ENCODE results near the gene NKX2-4. TPM values are rescaled to one million over a fixed set of nuclear protein-coding genes. Genes with fewer than 3 reads are reported as not detected.

Gene NKX2-4
- total RNA-seq, 1 donor from 2014 or later, result not detected

DNA sequence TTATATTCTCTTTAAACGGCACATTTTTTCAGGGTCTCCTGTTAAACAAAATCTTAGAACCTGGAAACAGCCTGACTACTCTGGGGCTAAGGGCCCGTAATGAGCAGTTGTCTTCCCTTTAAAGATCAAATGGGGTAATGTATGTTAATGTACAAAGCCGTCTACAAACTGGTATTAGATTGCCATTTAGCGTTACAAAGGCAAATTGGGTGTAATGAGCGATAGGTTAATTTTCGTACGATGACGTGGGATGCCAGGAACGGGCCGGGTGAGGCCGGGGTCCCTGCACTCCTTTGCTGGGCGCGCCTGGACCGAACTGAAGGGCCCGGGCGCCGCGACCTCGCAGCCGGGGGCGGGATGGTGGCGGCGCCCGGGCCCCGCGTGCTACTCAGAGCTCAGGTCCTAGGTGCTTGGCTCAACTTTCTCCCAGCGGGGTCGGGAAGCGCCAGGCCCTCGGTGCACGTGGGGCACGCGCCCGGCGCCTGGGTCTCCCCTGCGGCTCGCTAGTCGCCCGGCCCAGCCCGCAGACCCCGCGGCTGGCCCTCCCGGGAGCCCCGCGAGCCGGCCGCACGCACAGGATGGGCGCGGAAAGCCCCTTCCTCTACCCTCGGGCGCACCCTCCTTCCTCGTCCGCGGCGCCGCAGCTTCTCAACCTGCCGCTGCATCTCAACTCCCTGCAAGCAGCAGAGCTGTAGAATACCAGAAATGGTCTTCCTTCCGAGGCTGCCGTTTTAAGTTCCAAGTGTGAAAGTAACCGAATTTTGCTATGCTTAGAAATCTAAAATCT is 5.9 kb downstream of the NKX2-4 start:
- Mint-ChIP-seq H3K36me3 (peaks cover 35% of the 10 kb centered on the region), H3K4me1 (ENCODE audit: unreplicated experiment) (peaks cover 4% of the 10 kb centered on the region), H3K4me3 (peak overlapping the region; percentile 78), H3K9me3 (no peaks in the 10 kb centered on the region), H3K27ac (peak overlapping the region; percentile 74), H3K27me3 (peaks cover 65% of the 10 kb centered on the region)
- no peak for DNase-seq (ENCODE audit: extremely low spot score, unreplicated experiment)
- TF ChIP-seq CTCF (conservative IDR thresholded peaks at IDR 0.05), result no peak

DNA sequence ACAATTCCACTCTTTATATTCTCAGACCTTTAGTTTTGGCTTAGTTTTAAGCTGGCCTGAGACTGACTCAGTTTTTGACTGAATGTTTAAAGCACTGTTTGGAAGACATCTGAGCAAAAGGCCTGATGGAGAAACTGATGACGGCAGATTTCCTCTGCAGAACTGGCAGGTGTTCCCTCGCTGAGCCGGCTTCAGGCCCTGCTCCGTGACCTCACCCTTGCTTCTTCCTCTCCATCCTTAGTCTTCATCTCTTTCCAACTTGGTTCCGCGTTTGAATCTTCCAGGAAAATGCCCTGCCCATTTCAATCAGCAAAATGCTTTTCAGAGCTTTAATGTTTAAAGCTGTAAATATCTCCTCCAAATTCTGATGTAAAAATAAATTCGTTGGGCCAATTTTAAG is 6.6 kb downstream of the NKX2-4 start:
- Mint-ChIP-seq H3K4me3 (peak overlapping the region; percentile 67), H3K36me3 (peaks cover 35% of the 10 kb centered on the region), H3K4me1 (ENCODE audit: unreplicated experiment) (peaks cover 4% of the 10 kb centered on the region), H3K9me3 (no peaks in the 10 kb centered on the region), H3K27me3 (peaks cover 65% of the 10 kb centered on the region), H3K27ac (no peak overlapping the region)
- DNase-seq (ENCODE audit: extremely low spot score, unreplicated experiment), result no peak
- no peak for TF ChIP-seq CTCF (conservative IDR thresholded peaks at IDR 0.05)

DNA sequence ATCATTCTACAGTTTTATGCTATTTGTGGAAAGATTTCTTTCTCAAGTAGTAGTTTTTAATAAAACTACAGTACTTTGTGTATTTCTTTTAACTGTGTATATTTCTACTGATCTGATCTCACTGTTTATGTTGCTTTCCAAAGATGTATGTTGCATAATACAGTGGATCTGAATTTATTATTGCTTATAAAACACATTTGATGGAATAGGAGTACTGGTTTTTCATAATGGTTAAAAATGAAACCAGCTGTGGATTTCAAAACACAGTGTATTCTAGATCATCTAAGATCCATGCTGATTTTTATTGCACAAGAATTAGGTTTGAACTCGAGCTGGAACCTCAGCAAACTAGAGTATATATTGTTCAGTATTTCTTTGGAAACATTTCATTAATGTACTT is 8.0 kb downstream of the NKX2-4 start:
- DNase-seq (ENCODE audit: extremely low spot score, unreplicated experiment), result no peak
- Mint-ChIP-seq H3K36me3 (peaks cover 38% of the 10 kb centered on the region), H3K4me3 (no peak overlapping the region), H3K4me1 (ENCODE audit: unreplicated experiment) (peaks cover 4% of the 10 kb centered on the region), H3K27me3 (peaks cover 52% of the 10 kb centered on the region), H3K27ac (no peak overlapping the region), H3K9me3 (no peaks in the 10 kb centered on the region)
- TF ChIP-seq CTCF (conservative IDR thresholded peaks at IDR 0.05), result no peak

- peaks cover 4% of the 10 kb centered on the region for H3K4me1 Mint-ChIP-seq (ENCODE audit: unreplicated experiment)
- peaks cover 43% of the 10 kb centered on the region for H3K36me3 Mint-ChIP-seq
- H3K27me3 Mint-ChIP-seq, result peaks cover 44% of the 10 kb centered on the region
- H3K9me3 Mint-ChIP-seq, result no peaks in the 10 kb centered on the region
- H3K4me3 Mint-ChIP-seq, result no peak overlapping the region
- TF ChIP-seq CTCF (conservative IDR thresholded peaks at IDR 0.05), result no peak
- H3K27ac Mint-ChIP-seq, result no peak overlapping the region
- no peak for DNase-seq (ENCODE audit: extremely low spot score, unreplicated experiment)
These were observed 8.8 kb downstream of the NKX2-4 start for GRCh38 chr20:21388566-21388965.

DNA sequence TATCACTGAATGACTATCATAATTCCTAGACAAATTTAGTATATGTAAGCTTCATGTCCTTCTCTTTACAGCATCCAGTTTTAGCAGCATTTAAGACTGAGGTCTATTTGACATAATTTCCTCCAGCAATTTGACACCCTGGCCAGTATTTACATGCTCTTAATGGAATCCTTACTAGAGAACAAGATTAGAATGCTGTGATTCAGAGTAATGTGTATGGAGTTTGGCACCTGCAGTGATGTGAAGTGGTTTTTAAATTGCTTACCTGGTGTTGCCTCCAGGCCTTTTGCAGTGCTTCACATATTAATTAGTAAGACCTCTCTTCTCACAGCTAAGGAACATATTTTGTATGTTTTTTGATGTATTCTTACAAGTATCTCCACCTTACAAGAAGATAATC is 9.8 kb downstream of the NKX2-4 start:
- peaks cover 34% of the 10 kb centered on the region for H3K27me3 Mint-ChIP-seq
- peaks cover 5% of the 10 kb centered on the region for H3K4me1 Mint-ChIP-seq (ENCODE audit: unreplicated experiment)
- no peaks in the 10 kb centered on the region for H3K9me3 Mint-ChIP-seq
- no peak for DNase-seq (ENCODE audit: extremely low spot score, unreplicated experiment)
- no peak overlapping the region for H3K27ac Mint-ChIP-seq
- H3K36me3 Mint-ChIP-seq, result peaks cover 46% of the 10 kb centered on the region
- TF ChIP-seq CTCF (conservative IDR thresholded peaks at IDR 0.05), result no peak
- no peak overlapping the region for H3K4me3 Mint-ChIP-seq

Measured in type B pancreatic cell (in vitro differentiated cells).